ENCODE results near the gene SRRM4.

- no peak for TF ChIP-seq POLR2A (IDR thresholded peaks at IDR 0.05)
- no peak for TF ChIP-seq CTCF (IDR thresholded peaks at IDR 0.05)
Observed at GRCh38 chr12:119156401-119157044, 175.2 kb downstream of the SRRM4 start.

Data from thyroid gland (tissue), 4 donors.